Measurements from ENCODE around the gene NAGLU. TPM values are rescaled to one million over a fixed set of nuclear protein-coding genes. Genes with fewer than 3 reads are reported as not detected.

The NAGLU gene
- total and polyA plus RNA-seq, 10 of the 15 experiments (the other 5 are each of a cell fraction or from before 2014, with no cell fraction given): 0.23 to 27.5 (median 8.9) TPM

GRCh38 chr17:42574463-42574862 is 38.4 kb downstream of the NAGLU start (continued):
- TF ChIP-seq, protein P1, sequence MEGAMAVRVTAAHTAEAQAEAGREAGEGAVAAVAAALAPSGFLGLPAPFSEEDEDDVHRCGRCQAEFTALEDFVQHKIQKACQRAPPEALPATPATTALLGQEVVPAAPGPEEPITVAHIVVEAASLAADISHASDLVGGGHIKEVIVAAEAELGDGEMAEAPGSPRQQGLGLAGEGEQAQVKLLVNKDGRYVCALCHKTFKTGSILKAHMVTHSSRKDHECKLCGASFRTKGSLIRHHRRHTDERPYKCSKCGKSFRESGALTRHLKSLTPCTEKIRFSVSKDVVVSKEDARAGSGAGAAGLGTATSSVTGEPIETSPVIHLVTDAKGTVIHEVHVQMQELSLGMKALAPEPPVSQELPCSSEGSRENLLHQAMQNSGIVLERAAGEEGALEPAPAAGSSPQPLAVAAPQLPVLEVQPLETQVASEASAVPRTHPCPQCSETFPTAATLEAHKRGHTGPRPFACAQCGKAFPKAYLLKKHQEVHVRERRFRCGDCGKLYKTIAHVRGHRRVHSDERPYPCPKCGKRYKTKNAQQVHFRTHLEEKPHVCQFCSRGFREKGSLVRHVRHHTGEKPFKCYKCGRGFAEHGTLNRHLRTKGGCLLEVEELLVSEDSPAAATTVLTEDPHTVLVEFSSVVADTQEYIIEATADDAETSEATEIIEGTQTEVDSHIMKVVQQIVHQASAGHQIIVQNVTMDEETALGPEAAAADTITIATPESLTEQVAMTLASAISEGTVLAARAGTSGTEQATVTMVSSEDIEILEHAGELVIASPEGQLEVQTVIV (IDR thresholded peaks at IDR 0.05; ENCODE audit: borderline replicate concordance, partially characterized antibody): no peak
- TF ChIP-seq IRF4 (IDR thresholded peaks at IDR 0.05; ENCODE audit: low read depth, low read length): no peak
- TF ChIP-seq REST (IDR thresholded peaks at IDR 0.05; ENCODE audit: low read depth, low read length): no peak
- no peak for TF ChIP-seq BCL11A (IDR thresholded peaks at IDR 0.05; ENCODE audit: low read depth, low read length)

DNA sequence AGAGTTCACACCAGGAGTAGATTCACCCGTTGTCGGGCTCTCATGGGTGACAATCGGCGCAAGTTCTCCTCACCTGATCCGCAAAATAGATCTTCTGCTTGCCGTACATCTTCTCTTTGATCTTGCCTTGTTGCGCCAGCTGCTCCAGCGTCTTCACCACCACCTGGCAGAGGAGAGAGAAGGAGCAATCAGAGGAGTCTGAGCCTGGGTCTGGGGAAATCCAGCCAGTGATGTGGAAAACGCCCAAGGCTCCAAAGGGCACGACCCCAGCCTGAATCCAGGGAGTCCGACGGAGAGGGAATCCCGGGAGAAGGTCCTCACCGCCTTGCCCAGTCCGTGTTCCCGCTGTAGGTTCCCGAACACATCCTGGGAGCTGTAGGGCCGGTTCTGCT is 41.1 kb downstream of the NAGLU start:
- intact Hi-C loops (cut with micrococcal nuclease; ENCODE audit: unreplicated experiment): loop anchor here (1.0 to 10.0 kb wide), 3 partner anchors 41 to 358 kb away; partner anchors contain the start of genes NAGLU and TUBG2
- BruUV-seq (replicated peaks): TSS peak; percentile 52
- no peaks in the 10 kb centered on the region for H3K27me3 ChIP-seq (replicated peaks in 1 of 2; ENCODE audit: control insufficient read depth in 2 of 2, insufficient read depth in 2 of 2, low read length in 1 of 2)
- no peaks in the 10 kb centered on the region for H3K9me3 ChIP-seq (replicated peaks; ENCODE audit: control insufficient read depth, insufficient read depth, low read length)
- ATAC-seq: no peak
- H3K4me3 ChIP-seq: peak overlapping the region; percentile 79
- in situ Hi-C loops (cut with MboI): loop anchor here (10.0 kb wide), 1 partner anchor 188 kb away; the partner anchor contains the start of gene RAMP2
- H2AFZ ChIP-seq (ENCODE audit: control insufficient read depth, low read depth, low read length): no peak overlapping the region; the same call in 1 of the 2 replicates
- no peak for DNase-seq (ENCODE audit: low read depth, low spot score)
- RAD21 ChIA-PET (ENCODE audit: unreplicated experiment): interaction anchor here (1.4 to 5.3 kb wide), 18 partner anchors 9 to 421 kb away, joined by 3 to 152 read pairs (median 16); partner anchors contain the start of genes CCR10, CNTNAP1, MLX and NAGLU
- peak overlapping the region; percentile 62 for H3K27ac ChIP-seq (ENCODE audit: control insufficient read depth, insufficient read depth)
- no peak for FAIRE-seq
- under 1% methylated on average over 18 of the region's 18 CpGs for WGBS (ENCODE audit: insufficient coverage, insufficient replicate concordance, low lambda C conversion rate, missing lambda C conversion rate)
- CTCF ChIA-PET: interaction anchor here (0.7 to 9.8 kb wide), 20 partner anchors 10 to 247 kb away, joined by 3 to 239 read pairs (median 20); partner anchors contain the start of genes BECN1, CCR10, MLX and PLEKHH3
- H3K9ac ChIP-seq (ENCODE audit: control insufficient read depth, insufficient read depth, low read length): peak overlapping the region; percentile 74
- peaks cover 2% of the 10 kb centered on the region; the same call in 1 of the 2 replicates for H4K20me1 ChIP-seq (ENCODE audit: control insufficient read depth, insufficient read depth)
- peaks cover 17% of the 10 kb centered on the region for H3K79me2 ChIP-seq (ENCODE audit: control insufficient read depth, insufficient read depth, low read length)
- peaks cover 19 to 30% of the 10 kb centered on the region in 2 experiments for H3K36me3 ChIP-seq (ENCODE audit: control insufficient read depth in 2 of 2, insufficient read depth in 2 of 2, low read length in 1 of 2)
- SMC1A ChIA-PET (ENCODE audit: uncharacterized antibody, unreplicated experiment): interaction anchor here (0.8 to 5.7 kb wide), 13 partner anchors 9 to 352 kb away, joined by 3 to 124 read pairs (median 13); partner anchors contain the start of genes CCR10, PLEKHH3, RETREG3 and TUBG1
- H3K4me1 ChIP-seq (ENCODE audit: control insufficient read depth, insufficient read depth, low read length): peaks cover 16% of the 10 kb centered on the region
- peak overlapping the region; percentile 72 for H3K4me2 ChIP-seq (ENCODE audit: control insufficient read depth, insufficient read depth)
- POLR2A ChIA-PET: interaction anchor here (1.0 to 6.5 kb wide), 9 partner anchors 10 to 130 kb away, joined by 3 to 120 read pairs (median 14); partner anchors contain the start of genes MLX, PLEKHH3, RETREG3 and TUBG1
- TF ChIP-seq STAT1 (conservative IDR thresholded peaks at IDR 0.05) (no peak), FOXM1 (IDR thresholded peaks at IDR 0.05; ENCODE audit: low read depth, low read length) (no peak), PAX8 (IDR thresholded peaks at IDR 0.05) (no peak), CEBPZ (IDR thresholded peaks at IDR 0.05; ENCODE audit: low read depth, low read length) (no peak), ZNF622 (IDR thresholded peaks at IDR 0.05) (no peak)
- TF ChIP-seq, protein P1 (IDR thresholded peaks at IDR 0.05; ENCODE audit: borderline replicate concordance, partially characterized antibody): no peak

Data from GM12878 (cell line).